ENCODE measurements around the gene NUPR1. TPM values are rescaled to one million over a fixed set of nuclear protein-coding genes. Genes with fewer than 3 reads are reported as not detected.

NUPR1 gene
- polyA plus RNA-seq, 1 donor from 2014 or later, result not detected

- Histone ChIP-seq H3F3A (ENCODE audit: insufficient read depth, low read length, poor library complexity, severe bottlenecking) (no peaks in the 10 kb centered on the region), H3K9me3 (ENCODE audit: low read length) (no peaks in the 10 kb centered on the region), H3K4me3 (ENCODE audit: low read length) (no peak overlapping the region), H4K20me1 (ENCODE audit: insufficient read depth) (no peaks in the 10 kb centered on the region), H3K4me2 (ENCODE audit: low read length) (no peak overlapping the region), H3K27ac (ENCODE audit: low read length) (no peak overlapping the region), H3K79me2 (replicated peaks; ENCODE audit: insufficient read depth, low read length) (no peaks in the 10 kb centered on the region), H3K36me3 (ENCODE audit: insufficient read depth, low read length) (no peaks in the 10 kb centered on the region), H2AFZ (ENCODE audit: low read depth, low read length) (no peak overlapping the region), H3K9me2 (ENCODE audit: insufficient read depth, low read length) (no peaks in the 10 kb centered on the region), H3K27me3 (ENCODE audit: insufficient read depth, low read depth, low read length) (no peaks in the 10 kb centered on the region), H3K9ac (ENCODE audit: low read length) (no peak overlapping the region)
- no peak for TF ChIP-seq MXI1 (conservative IDR thresholded peaks at IDR 0.05; ENCODE audit: poor library complexity, severe bottlenecking)
- no peak for TF ChIP-seq SMC3 (conservative IDR thresholded peaks at IDR 0.05; ENCODE audit: poor library complexity)
- TF ChIP-seq CTCF (IDR thresholded peaks at IDR 0.05; ENCODE audit: poor library complexity, severe bottlenecking), result no peak
- TF ChIP-seq REST (IDR thresholded peaks at IDR 0.05; ENCODE audit: borderline replicate concordance), result no peak
- no peak for TF ChIP-seq TAF1 (IDR thresholded peaks at IDR 0.05; ENCODE audit: low read depth)
Observed at GRCh38 chr16:28563218-28563617, 24.4 kb upstream of the NUPR1 start.

- Histone ChIP-seq H3K9me3 (ENCODE audit: low read length) (no peaks in the 10 kb centered on the region), H3K36me3 (ENCODE audit: insufficient read depth, low read length) (no peaks in the 10 kb centered on the region), H3K27me3 (ENCODE audit: insufficient read depth, low read depth, low read length) (no peaks in the 10 kb centered on the region), H3K79me2 (replicated peaks; ENCODE audit: insufficient read depth, low read length) (no peaks in the 10 kb centered on the region), H2AFZ (ENCODE audit: low read depth, low read length) (no peak overlapping the region), H3K9ac (ENCODE audit: low read length) (no peak overlapping the region), H4K20me1 (ENCODE audit: insufficient read depth) (no peaks in the 10 kb centered on the region), H3K4me3 (ENCODE audit: low read length) (no peak overlapping the region), H3F3A (ENCODE audit: insufficient read depth, low read length, poor library complexity, severe bottlenecking) (no peaks in the 10 kb centered on the region), H3K27ac (ENCODE audit: low read length) (no peak overlapping the region), H3K9me2 (ENCODE audit: insufficient read depth, low read length) (no peaks in the 10 kb centered on the region), H3K4me2 (ENCODE audit: low read length) (no peak overlapping the region)
- no peak for TF ChIP-seq POLR2AphosphoS5 (IDR thresholded peaks at IDR 0.05)
- TF ChIP-seq TAF1 (IDR thresholded peaks at IDR 0.05; ENCODE audit: low read depth), result no peak
- no peak for TF ChIP-seq EZH2 (IDR thresholded peaks at IDR 0.05; ENCODE audit: borderline replicate concordance, insufficient read depth, low read length, poor library complexity, severe bottlenecking)
- TF ChIP-seq MXI1 (conservative IDR thresholded peaks at IDR 0.05; ENCODE audit: poor library complexity, severe bottlenecking), result no peak
- no peak for TF ChIP-seq EP300 (conservative IDR thresholded peaks at IDR 0.05; ENCODE audit: poor library complexity, severe bottlenecking)
- TF ChIP-seq RAD21 (conservative IDR thresholded peaks at IDR 0.05), result no peak
- TF ChIP-seq REST (IDR thresholded peaks at IDR 0.05; ENCODE audit: borderline replicate concordance), result no peak
- no peak for TF ChIP-seq CTCF (IDR thresholded peaks at IDR 0.05; ENCODE audit: poor library complexity, severe bottlenecking)
- TF ChIP-seq SMC3 (conservative IDR thresholded peaks at IDR 0.05; ENCODE audit: poor library complexity), result no peak
Observed at GRCh38 chr16:28562199-28562598, 23.4 kb upstream of the NUPR1 start.
